Ishikawa (cell line): ENCODE data around the gene BSG.

Experiments used
- EGR1 ChIP-seq: IDR thresholded peaks from 2 replicates; pipeline ENCODE4 v1.6.1; 2012
- EP300 ChIP-seq: IDR thresholded peaks from 2 replicates; pipeline ENCODE4 v1.6.1; 2012; ENCODE audit warnings: borderline replicate concordance
- FOXM1 ChIP-seq: IDR thresholded peaks from 2 replicates; pipeline ENCODE4 v1.6.1; 2012; ENCODE audit warnings: low read depth, borderline replicate concordance
- TF ChIP-seq, protein P1 (sequence below): IDR thresholded peaks from 2 replicates; pipeline ENCODE4 v1.6.1; 2012; ENCODE audit warnings: low read depth, mild to moderate bottlenecking

DNA sequence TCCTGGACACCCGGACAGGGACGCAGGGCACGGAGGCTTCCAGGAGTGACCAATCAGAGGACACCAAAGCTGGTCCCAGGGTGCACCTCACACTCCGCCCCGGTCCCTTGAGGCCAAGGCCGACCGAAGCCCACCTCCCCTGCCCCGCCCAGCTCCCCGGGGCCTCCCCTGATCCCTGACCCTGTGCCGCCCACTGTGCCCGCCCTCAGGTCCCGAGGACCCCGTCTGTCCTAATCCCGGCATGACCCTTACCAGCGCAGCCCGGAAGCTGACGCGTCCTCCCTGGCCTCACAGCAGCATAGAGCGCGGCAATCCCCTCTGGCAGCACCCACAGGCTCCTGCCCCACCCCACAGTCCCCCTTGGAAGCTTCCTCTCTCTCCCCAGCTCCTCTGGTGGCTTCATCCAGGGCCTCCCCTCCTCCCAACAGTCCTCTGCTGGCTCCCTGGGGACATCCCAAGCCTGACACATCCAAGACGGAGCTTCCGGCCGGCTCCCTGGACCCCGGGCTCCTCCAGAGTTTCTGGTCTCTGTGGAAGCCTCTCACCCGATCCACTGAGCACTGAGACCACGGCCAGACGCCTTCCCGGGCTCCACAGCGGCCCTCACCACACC, 48.2 kb upstream of the BSG start:
- TF ChIP-seq FOXM1 (no peak), EP300 (no peak), EGR1 (no peak)
- TF ChIP-seq, protein P1, sequence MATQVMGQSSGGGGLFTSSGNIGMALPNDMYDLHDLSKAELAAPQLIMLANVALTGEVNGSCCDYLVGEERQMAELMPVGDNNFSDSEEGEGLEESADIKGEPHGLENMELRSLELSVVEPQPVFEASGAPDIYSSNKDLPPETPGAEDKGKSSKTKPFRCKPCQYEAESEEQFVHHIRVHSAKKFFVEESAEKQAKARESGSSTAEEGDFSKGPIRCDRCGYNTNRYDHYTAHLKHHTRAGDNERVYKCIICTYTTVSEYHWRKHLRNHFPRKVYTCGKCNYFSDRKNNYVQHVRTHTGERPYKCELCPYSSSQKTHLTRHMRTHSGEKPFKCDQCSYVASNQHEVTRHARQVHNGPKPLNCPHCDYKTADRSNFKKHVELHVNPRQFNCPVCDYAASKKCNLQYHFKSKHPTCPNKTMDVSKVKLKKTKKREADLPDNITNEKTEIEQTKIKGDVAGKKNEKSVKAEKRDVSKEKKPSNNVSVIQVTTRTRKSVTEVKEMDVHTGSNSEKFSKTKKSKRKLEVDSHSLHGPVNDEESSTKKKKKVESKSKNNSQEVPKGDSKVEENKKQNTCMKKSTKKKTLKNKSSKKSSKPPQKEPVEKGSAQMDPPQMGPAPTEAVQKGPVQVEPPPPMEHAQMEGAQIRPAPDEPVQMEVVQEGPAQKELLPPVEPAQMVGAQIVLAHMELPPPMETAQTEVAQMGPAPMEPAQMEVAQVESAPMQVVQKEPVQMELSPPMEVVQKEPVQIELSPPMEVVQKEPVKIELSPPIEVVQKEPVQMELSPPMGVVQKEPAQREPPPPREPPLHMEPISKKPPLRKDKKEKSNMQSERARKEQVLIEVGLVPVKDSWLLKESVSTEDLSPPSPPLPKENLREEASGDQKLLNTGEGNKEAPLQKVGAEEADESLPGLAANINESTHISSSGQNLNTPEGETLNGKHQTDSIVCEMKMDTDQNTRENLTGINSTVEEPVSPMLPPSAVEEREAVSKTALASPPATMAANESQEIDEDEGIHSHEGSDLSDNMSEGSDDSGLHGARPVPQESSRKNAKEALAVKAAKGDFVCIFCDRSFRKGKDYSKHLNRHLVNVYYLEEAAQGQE: no peak
